Measurements from ENCODE around the gene C1orf116. TPM values are rescaled to one million over a fixed set of nuclear protein-coding genes. Genes with fewer than 3 reads are reported as not detected.
A peak's percentile ranks its signal among the peaks of the same experiment; 100 is the strongest.

The C1orf116 gene
- total RNA-seq, 6 donors from 2014 or later, result 92.5 to 222 (median 193) TPM

GRCh38 chr1:207020065-207020708 lies 12.4 kb downstream of the C1orf116 start:
- H3K4me1 ChIP-seq, result peaks cover 10 to 57% (median 38%) of the 10 kb centered on the region in 4 donors
- H3K27me3 ChIP-seq, result no peaks in the 10 kb centered on the region
- WGBS, 2 donors, result 67 to 89% methylated on average over 8 to 9 of the region's 9 CpGs
- TF ChIP-seq CTCF (IDR thresholded peaks at IDR 0.05), result no peak
- TF ChIP-seq POLR2A (IDR thresholded peaks at IDR 0.05), result peak in 1 of 4 donors; percentile 54
- peak in 2 of 4 donors; percentile 37 to 71 for TF ChIP-seq EP300 (IDR thresholded peaks at IDR 0.05)
- TF ChIP-seq POLR2AphosphoS5 (IDR thresholded peaks at IDR 0.05), result peak; percentile 26 to 33
- ATAC-seq (ENCODE audit: low FRiP score in 2 of 2) (peak in 1 of 2 donors; percentile 70), DNase-seq (peak in 1 of 2 donors; percentile 67)
- peak overlapping the region; percentile 9 to 90 (median 74) for H3K27ac ChIP-seq
- H3K9me3 ChIP-seq, result no peaks in the 10 kb centered on the region
- H3K36me3 ChIP-seq, result peaks cover 0 to 9% (median 3%) of the 10 kb centered on the region in 4 donors
- H3K4me3 ChIP-seq, result no peak overlapping the region

- H3K9me3 ChIP-seq, result no peaks in the 10 kb centered on the region
- H3K4me1 ChIP-seq, result peaks cover 4 to 52% (median 32%) of the 10 kb centered on the region in 4 donors
- H3K27ac ChIP-seq, result peak overlapping the region in 3 of 4 donors; percentile 43 to 90 (median 82)
- H3K27me3 ChIP-seq, result no peaks in the 10 kb centered on the region
- no peak overlapping the region for H3K4me3 ChIP-seq
- ATAC-seq (ENCODE audit: low FRiP score in 2 of 2), result no peak
- DNase-seq, result no peak
- TF ChIP-seq POLR2A (IDR thresholded peaks at IDR 0.05) (no peak), CTCF (IDR thresholded peaks at IDR 0.05) (no peak), EP300 (IDR thresholded peaks at IDR 0.05) (no peak), POLR2AphosphoS5 (IDR thresholded peaks at IDR 0.05) (no peak)
- H3K36me3 ChIP-seq, result peaks cover 0 to 9% (median 3%) of the 10 kb centered on the region in 4 donors
- 56 to 57% methylated on average over 2 of the region's 2 CpGs for WGBS, 2 donors
Measured at GRCh38 chr1:207019661-207020060, 12.9 kb downstream of the C1orf116 start.

GRCh38 chr1:207019161-207019560 lies 13.4 kb downstream of the C1orf116 start:
- Histone ChIP-seq H3K27ac (peak overlapping the region in 3 of 4 donors; percentile 43 to 90 (median 82)), H3K4me3 (no peak overlapping the region), H3K9me3 (no peaks in the 10 kb centered on the region), H3K4me1 (peaks cover 0 to 47% (median 28%) of the 10 kb centered on the region in 4 donors), H3K36me3 (peaks cover 0 to 9% (median 3%) of the 10 kb centered on the region in 4 donors), H3K27me3 (no peaks in the 10 kb centered on the region)
- DNase-seq, result no peak
- 58 to 67% methylated on average over 1 to 2 of the region's 2 CpGs for WGBS, 2 donors
- no peak for TF ChIP-seq EP300 (IDR thresholded peaks at IDR 0.05)
- TF ChIP-seq POLR2AphosphoS5 (IDR thresholded peaks at IDR 0.05), result no peak
- TF ChIP-seq POLR2A (IDR thresholded peaks at IDR 0.05), result peak in 1 of 4 donors; percentile 64
- TF ChIP-seq CTCF (IDR thresholded peaks at IDR 0.05), result no peak
- peak in 1 of 2 donors; percentile 1 for ATAC-seq (ENCODE audit: low FRiP score in 2 of 2)

GRCh38 chr1:207018707-207019106 lies 13.8 kb downstream of the C1orf116 start:
- Histone ChIP-seq H3K9me3 (no peaks in the 10 kb centered on the region), H3K36me3 (peaks cover 0 to 9% (median 3%) of the 10 kb centered on the region in 4 donors), H3K27me3 (no peaks in the 10 kb centered on the region), H3K27ac (peak overlapping the region in 3 of 4 donors; percentile 43 to 90 (median 82)), H3K4me1 (peaks cover 0 to 42% (median 24%) of the 10 kb centered on the region in 4 donors), H3K4me3 (no peak overlapping the region)
- WGBS, 2 donors, result 72 to 81% methylated on average over 4 of the region's 4 CpGs
- DNase-seq (no peak), ATAC-seq (ENCODE audit: low FRiP score in 2 of 2) (no peak)
- no peak for TF ChIP-seq POLR2A (IDR thresholded peaks at IDR 0.05)

DNA sequence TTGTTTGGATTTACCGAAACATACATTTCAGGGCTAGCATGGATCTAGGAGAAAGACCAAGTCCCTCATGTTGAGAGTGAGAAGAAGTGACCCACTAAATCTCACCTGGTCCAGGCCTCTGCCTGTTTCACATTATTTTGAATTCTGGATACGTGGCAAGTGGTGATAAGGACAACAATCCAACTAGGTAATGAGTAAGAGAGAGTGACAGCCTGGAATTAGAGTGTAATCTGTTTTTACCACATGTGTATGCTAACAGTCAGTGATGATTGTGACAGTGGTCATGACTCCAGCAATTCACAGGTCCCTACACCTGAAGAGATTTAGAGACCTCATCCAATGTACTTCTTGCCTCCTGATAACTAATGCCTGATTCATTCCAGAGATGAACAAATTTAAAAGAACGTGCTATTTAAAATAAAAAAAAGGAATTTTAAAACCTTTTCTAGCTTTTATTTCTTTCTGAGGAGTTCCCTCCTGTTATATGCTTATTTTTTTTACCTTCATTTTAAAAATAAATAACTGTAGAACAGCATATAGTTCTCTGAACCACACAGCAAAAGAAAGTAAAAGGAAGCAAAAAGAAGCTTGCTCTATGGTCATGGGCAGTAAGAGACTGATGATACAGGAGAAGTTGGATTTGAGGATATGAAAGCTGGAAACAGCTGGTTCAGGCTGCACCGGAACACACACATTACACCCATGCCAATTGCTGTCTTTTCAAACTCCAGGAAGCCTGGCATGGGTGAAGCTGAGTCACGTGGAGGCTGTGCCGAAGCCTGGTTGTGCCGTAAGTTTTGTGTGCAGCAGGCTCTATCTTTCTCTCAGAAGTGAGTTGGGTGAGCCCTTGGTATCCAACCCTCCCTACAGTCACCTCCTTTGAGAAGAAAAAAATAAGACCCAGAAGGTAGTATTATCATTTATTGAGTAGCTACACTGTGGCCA lies 14.7 kb downstream of the C1orf116 start:
- Histone ChIP-seq H3K27ac (peak overlapping the region in 3 of 4 donors; percentile 43 to 90 (median 55)), H3K36me3 (peaks cover 0 to 5% (median 1%) of the 10 kb centered on the region in 4 donors), H3K4me3 (no peak overlapping the region), H3K27me3 (no peaks in the 10 kb centered on the region), H3K9me3 (no peaks in the 10 kb centered on the region), H3K4me1 (peaks cover 0 to 35% (median 20%) of the 10 kb centered on the region in 4 donors)
- peak in 1 of 2 donors; percentile 76 for DNase-seq
- ATAC-seq (ENCODE audit: low FRiP score in 2 of 2), result peak in 1 of 2 donors; percentile 76
- TF ChIP-seq POLR2A (IDR thresholded peaks at IDR 0.05) (peak in 1 of 4 donors; percentile 29), CTCF (IDR thresholded peaks at IDR 0.05) (no peak), POLR2AphosphoS5 (IDR thresholded peaks at IDR 0.05) (peak in 1 of 2 donors; percentile 40), EP300 (IDR thresholded peaks at IDR 0.05) (no peak)
- WGBS, 2 donors, result 56 to 67% methylated on average over 7 of the region's 7 CpGs
